Sigmoid colon (tissue), 7 donors: Measurements from ENCODE around the gene KLHL5. TPM values are rescaled to one million over a fixed set of nuclear protein-coding genes. Genes with fewer than 3 reads are reported as not detected.

Experiments used
- DNase-seq: peaks from one replicate; pipeline ENCODE4 v3.0.0-alpha.2; 2019
- H3K27ac ChIP-seq, 4 donors: fragments of 200-600 bp; sonication (generic); one replicate each; pipeline ENCODE4 v1.5.1; 2016 to 2019; ENCODE audit warnings: mild to moderate bottlenecking in 1 of 4
- H3K27me3 ChIP-seq, 3 donors: fragments of 200-600 bp; sonication (generic); one replicate each; pipeline ENCODE4 v1.5.1; 2019; ENCODE audit warnings: mild to moderate bottlenecking in 1 of 3
- H3K36me3 ChIP-seq, 4 donors: fragments of 200-600 bp; sonication (generic); one replicate each; pipeline ENCODE4 v1.5.1; 2016 to 2019
- H3K4me1 ChIP-seq, 4 donors: fragments of 200-600 bp; sonication (generic); one replicate each; pipeline ENCODE4 v1.5.1; 2017 to 2019
- H3K4me3 ChIP-seq, 4 donors: fragments of 200-600 bp; sonication (generic); one replicate each; pipeline ENCODE4 v1.5.1; 2017 to 2019; ENCODE audit warnings: mild to moderate bottlenecking in 2 of 4, moderate library complexity in 1 of 4
- H3K9me3 ChIP-seq, 4 donors: fragments of 200-600 bp in 3 of 4; sonication (generic) in 3 of 4; one replicate each; pipeline versions ENCODE4 v1.5.1 to v1.6.1; 2013 to 2019
- CTCF ChIP-seq, 4 experiments: fragments of 450-650 bp in 3 of 4; fragments of 200-600 bp in 1 of 4; IDR thresholded peaks; one replicate each; pipeline ENCODE4 v1.5.1; 2016 to 2019; ENCODE audit warnings: antibody characterized with exemption in 4 of 4, mild to moderate bottlenecking in 3 of 4, moderate library complexity in 2 of 4
- EP300 ChIP-seq, 4 donors: sonication (generic); formaldehyde crosslinking; IDR thresholded peaks; one replicate each; pipeline ENCODE4 v1.6.1; 2017; ENCODE audit warnings: antibody characterized with exemption in 4 of 4
- POLR2A ChIP-seq, 2 donors: fragments of 450-650 bp; IDR thresholded peaks; one replicate each; pipeline ENCODE4 v1.6.1; 2016; ENCODE audit warnings: antibody characterized with exemption in 2 of 2, mild to moderate bottlenecking in 2 of 2, moderate library complexity in 2 of 2
- POLR2AphosphoS5 ChIP-seq, 4 donors: sonication (generic); formaldehyde crosslinking; IDR thresholded peaks; one replicate each; pipeline ENCODE4 v1.6.1; 2017; ENCODE audit warnings: antibody characterized with exemption in 4 of 4
- WGBS, 2 donors: extraction: QIAGEN DNeasy Blood & Tissue Kit; methylation state at CpG; one replicate each; pipeline ENCODE4 v1.1.7; 2013; 5-methylcytosine and 5-hydroxymethylcytosine counted together
- intact Hi-C: fragments of 100-400 bp; cut with DNase I; formaldehyde crosslinking; loops from one replicate; pipeline ENCODE4 v1.15.1; 2023
- polyA plus RNA-seq, 3 donors: library from polyadenylated mRNA; stranded (reverse); fragments of 200-250 nt; gene quantifications; one replicate each; pipeline ENCODE4 v1.2.3, GENCODE V29; 2013
- total RNA-seq, 4 donors: library from RNA; depleted of rRNA; stranded (reverse); fragments of >200 nt; gene quantifications; one replicate each; pipeline ENCODE4 v1.1.0, GENCODE V29; 2016
- donor health status: healthy with polysubstance abuse.
- donor health status: Bipolar disorder and iron deficiency.
- donor health status: healthy.

KLHL5 gene
- total and polyA plus RNA-seq, 7 donors, result 5.8 to 179 (median 88.5) TPM

GRCh38 chr4:39043861-39044363 is 18.1 kb upstream of the KLHL5 start:
- intact Hi-C loops, result loop anchor here (2.0 to 10.0 kb wide), 4 partner anchors 77 to 1359 kb away; partner anchors contain the start of gene RELL1
- WGBS, 2 donors, result 9 to 13% methylated on average over 8 of the region's 8 CpGs
- Histone ChIP-seq H3K4me3 (peak overlapping the region; percentile 49 to 98 (median 93)), H3K9me3 (no peaks in the 10 kb centered on the region), H3K36me3 (no peaks in the 10 kb centered on the region), H3K27ac (peak overlapping the region; percentile 92 to 100 (median 97)), H3K4me1 (peaks cover 0 to 54% (median 42%) of the 10 kb centered on the region in 4 donors), H3K27me3 (no peaks in the 10 kb centered on the region)
- DNase-seq, result no peak
- TF ChIP-seq POLR2AphosphoS5 (IDR thresholded peaks at IDR 0.05), result no peak
- TF ChIP-seq EP300 (IDR thresholded peaks at IDR 0.05), result no peak
- peak in 1 of 2 donors; percentile 13 for TF ChIP-seq POLR2A (IDR thresholded peaks at IDR 0.05)

- intact Hi-C loops, result loop anchor here (2.0 to 10.0 kb wide), 4 partner anchors 77 to 1360 kb away; partner anchors contain the start of gene RELL1
- Histone ChIP-seq H3K9me3 (no peaks in the 10 kb centered on the region), H3K4me3 (peak overlapping the region; percentile 49 to 98 (median 93)), H3K27ac (peak overlapping the region; percentile 92 to 100 (median 97)), H3K4me1 (peaks cover 0 to 59% (median 44%) of the 10 kb centered on the region in 4 donors), H3K36me3 (no peaks in the 10 kb centered on the region), H3K27me3 (no peaks in the 10 kb centered on the region)
- TF ChIP-seq CTCF (IDR thresholded peaks at IDR 0.05), result no peak
- TF ChIP-seq POLR2A (IDR thresholded peaks at IDR 0.05), result peak in 1 of 2 donors; percentile 0
- TF ChIP-seq POLR2AphosphoS5 (IDR thresholded peaks at IDR 0.05), result peak in 3 of 4 donors; percentile 60 to 68 (median 61)
- peak; percentile 97 for DNase-seq
- 1% methylated on average over 53 to 54 of the region's 54 CpGs for WGBS, 2 donors
These were observed 17.6 kb upstream of the KLHL5 start for GRCh38 chr4:39044364-39044955.

GRCh38 chr4:39044956-39045826 is 16.8 kb upstream of the KLHL5 start:
- Histone ChIP-seq H3K27ac (peak overlapping the region; percentile 92 to 100 (median 97)), H3K4me3 (peak overlapping the region; percentile 49 to 98 (median 93)), H3K36me3 (no peaks in the 10 kb centered on the region), H3K4me1 (peaks cover 0 to 64% (median 46%) of the 10 kb centered on the region in 4 donors), H3K9me3 (no peaks in the 10 kb centered on the region), H3K27me3 (no peaks in the 10 kb centered on the region)
- TF ChIP-seq CTCF (IDR thresholded peaks at IDR 0.05) (no peak), POLR2A (IDR thresholded peaks at IDR 0.05) (no peak), POLR2AphosphoS5 (IDR thresholded peaks at IDR 0.05) (no peak), EP300 (IDR thresholded peaks at IDR 0.05) (no peak)
- intact Hi-C loops, result loop anchor here (2.0 to 10.0 kb wide), 6 partner anchors 78 to 1360 kb away; partner anchors contain the start of genes PDS5A and RELL1
- DNase-seq, result peak; percentile 72
- 2 to 5% methylated on average over 82 of the region's 82 CpGs for WGBS, 2 donors

- WGBS, 2 donors, result 34 to 70% methylated on average over 3 of the region's 3 CpGs
- Histone ChIP-seq H3K27ac (peak overlapping the region; percentile 92 to 100 (median 97)), H3K9me3 (no peaks in the 10 kb centered on the region), H3K4me1 (peaks cover 0 to 70% (median 49%) of the 10 kb centered on the region in 4 donors), H3K27me3 (no peaks in the 10 kb centered on the region), H3K36me3 (no peaks in the 10 kb centered on the region), H3K4me3 (peak overlapping the region; percentile 49 to 98 (median 93))
- TF ChIP-seq CTCF (IDR thresholded peaks at IDR 0.05) (no peak), POLR2A (IDR thresholded peaks at IDR 0.05) (no peak), EP300 (IDR thresholded peaks at IDR 0.05) (no peak)
- intact Hi-C loops, result loop anchor here (2.0 to 10.0 kb wide), 5 partner anchors 97 to 1361 kb away; partner anchors contain the start of genes PDS5A and RELL1
- no peak for DNase-seq
These were observed 16.2 kb upstream of the KLHL5 start for GRCh38 chr4:39045827-39046221.
